HG02885 (cell line): ENCODE measurements around the gene GET4.
A peak's percentile ranks its signal among the peaks of the same experiment; 100 is the strongest.

Experiments used
- ATAC-seq: cut with Tn5 transposase; IDR thresholded peaks from one replicate; pipeline ENCODE4 v1.9.1; 2021; ENCODE audit warnings: mild to moderate bottlenecking; ENCODE audit not compliant: unreplicated experiment, poor library complexity

GET4 gene

GRCh38 chr7:897086-897485, 20.7 kb downstream of the GET4 start:
- no peak for ATAC-seq

GRCh38 chr7:897771-898376, 21.5 kb downstream of the GET4 start:
- no peak for ATAC-seq

DNA sequence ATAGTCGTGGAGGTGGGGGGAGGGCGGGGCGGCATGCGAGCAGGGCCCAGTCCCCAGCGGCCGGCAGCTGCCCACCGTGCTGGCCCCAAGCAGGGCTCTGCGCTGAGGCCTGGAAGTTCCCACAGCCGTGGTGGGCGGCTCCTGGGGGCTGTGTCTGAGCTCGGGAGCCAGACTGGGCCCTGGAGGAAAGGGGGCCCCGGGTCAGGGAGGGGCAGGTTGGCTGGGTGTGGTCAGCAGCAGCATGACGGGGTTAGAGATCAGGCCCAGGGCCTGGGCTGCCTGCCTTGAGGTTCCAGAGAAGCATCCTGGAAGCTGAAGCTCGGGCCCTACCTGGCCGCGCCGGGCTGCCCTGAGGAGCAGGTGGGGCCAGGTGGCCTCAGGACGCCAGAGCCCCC, 22.1 kb downstream of the GET4 start:
- ATAC-seq = no peak

DNA sequence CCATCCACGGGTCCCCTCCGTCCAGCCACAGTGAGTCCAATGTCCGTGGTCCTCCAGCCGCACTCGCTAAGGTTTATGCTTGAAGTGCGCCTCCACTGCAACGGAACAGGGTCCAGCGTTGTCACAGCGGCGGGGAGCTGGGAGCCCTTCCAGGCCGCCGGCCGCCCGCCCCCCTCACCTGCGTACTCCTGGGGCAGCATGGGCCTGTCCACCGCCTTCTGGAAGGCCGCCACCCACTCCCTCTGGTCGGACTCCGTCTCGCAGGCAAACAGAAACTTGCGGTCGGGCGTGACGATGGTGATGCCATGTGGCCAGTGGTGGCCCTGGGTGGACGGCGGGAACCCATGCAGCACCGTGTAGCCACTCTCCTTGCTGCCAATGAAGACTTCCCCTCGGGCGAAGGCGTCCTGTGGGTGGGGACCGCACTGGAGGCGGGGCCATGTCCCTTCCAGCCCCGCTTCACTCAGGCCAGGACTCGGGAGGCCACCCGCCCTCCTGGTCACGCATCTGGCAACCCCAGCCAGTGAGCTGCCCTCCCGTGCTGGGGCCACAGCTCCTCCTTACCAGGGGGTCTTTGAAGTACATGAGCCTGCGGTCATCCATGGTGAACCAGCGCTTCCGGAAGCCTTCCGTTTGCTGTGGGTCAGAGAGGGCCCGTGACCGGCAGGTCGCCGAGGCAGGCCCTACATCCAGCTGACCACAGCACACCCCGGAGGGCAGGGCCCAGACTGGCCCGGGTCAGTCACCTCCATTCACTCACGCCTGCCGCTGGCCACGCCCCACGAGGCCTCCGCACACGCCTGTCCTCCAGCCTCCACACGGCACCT, 22.7 kb downstream of the GET4 start:
- no peak for ATAC-seq

DNA sequence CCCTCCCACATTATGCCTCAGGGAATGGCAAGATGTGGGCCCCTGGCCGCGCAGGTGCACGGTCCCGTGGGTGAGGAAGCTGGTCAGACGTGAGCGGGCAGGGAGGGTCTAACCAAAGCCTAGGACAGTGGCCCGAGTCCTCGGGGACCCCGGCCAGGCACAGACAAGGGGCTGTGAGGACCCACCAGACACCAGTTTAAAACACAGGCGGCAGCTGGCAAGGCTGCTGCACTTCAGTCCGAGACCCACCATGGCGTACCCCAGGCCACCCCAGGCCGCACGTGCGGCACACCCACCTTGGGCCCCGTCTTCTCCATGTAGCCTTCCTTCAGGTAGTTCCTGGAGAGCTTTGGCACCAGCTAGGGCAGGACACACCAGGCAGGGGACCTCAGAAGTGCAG, 23.5 kb downstream of the GET4 start:
- ATAC-seq = no peak

GRCh38 chr7:900331-901040, 24.1 kb downstream of the GET4 start:
- no peak for ATAC-seq

DNA sequence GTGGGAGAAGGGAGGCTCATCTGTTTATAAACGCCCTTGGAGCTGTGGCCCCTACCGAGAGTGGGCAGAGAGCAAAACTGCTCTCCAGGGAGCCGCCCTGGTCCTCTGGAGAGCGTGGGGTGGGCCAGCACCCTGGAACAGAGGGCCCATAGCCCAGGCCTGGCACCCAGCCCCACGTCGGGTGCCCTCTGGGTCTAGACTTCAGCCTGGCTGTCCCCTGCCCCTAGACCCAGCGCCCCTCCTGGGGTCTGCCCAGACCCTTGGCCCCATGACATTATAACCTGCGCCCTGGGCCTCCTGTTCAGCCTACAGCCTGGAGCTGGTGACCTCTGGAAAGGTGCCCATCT, 24.7 kb downstream of the GET4 start:
- ATAC-seq = no peak

DNA sequence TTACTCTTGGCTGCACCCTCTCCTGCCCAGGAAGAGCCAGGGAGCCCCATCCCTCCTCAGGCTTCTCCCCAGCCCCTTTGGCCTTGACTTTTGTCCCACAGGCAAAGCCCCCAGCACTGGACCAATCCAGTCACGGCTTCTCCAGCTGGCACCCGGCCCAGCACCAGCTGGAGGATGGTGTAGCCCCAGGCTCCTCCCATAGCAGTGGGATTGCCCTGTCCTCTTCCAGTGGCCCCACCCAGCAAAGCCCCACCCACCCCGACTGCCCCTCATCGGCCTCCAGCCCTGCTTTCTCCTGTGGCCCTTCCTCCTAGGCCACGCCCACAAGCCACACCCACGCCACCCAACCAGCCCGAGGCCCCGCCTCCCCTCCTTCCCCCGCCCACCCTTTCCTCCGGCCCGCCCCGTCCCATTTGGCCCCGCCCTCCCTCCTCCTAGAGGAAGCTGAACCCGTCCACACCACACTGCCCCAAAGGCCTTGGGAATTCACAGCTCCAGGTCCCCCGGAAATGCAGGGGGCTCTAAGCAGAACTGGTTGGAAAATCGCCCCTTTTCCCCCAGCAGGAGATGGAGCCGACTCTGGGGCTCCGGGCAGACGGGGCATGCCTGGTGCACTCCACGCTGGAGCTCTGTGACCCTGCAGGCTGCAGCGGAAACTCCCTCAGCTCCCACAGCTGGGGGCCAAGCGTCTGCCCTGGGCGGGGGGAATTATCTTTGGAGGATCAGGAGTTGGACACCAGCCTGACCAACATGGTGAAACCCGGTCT, 25.2 kb downstream of the GET4 start:
- ATAC-seq = no peak

- ATAC-seq = no peak
These were observed 26.6 kb downstream of the GET4 start for GRCh38 chr7:902996-903395.

- ATAC-seq = no peak
These were observed 27.8 kb downstream of the GET4 start for GRCh38 chr7:903921-904755.

GRCh38 chr7:904847-905246, 28.5 kb downstream of the GET4 start:
- no peak for ATAC-seq

GRCh38 chr7:906776-907157, 30.4 kb downstream of the GET4 start:
- ATAC-seq = no peak

- no peak for ATAC-seq
These were observed 31.0 kb downstream of the GET4 start for GRCh38 chr7:907158-907980.

DNA sequence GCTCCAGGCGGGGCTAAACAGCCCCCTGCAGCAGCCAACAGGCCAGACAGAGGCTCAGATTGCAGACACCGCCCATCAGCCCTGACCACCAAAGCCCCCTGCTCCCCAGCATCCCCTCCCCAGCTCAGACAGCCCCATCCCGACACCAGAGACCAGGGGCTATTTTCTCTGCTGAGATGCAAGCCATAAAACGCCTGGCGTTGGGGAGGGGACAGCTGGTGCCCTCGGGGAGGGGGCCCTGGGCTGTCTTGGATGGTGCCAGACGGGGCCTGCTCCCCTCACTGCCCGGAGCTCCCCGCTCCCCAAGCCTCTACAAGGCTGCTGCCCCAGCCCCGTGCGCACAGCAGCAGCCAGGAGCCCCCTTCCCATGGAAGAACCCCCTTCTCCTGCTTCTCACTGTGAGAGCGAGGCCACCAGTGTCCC, 31.8 kb downstream of the GET4 start:
- no peak for ATAC-seq

- ATAC-seq = peak; percentile 87
These were observed 32.4 kb downstream of the GET4 start for GRCh38 chr7:908591-909357.

GRCh38 chr7:909358-910329, 33.3 kb downstream of the GET4 start:
- ATAC-seq = no peak

DNA sequence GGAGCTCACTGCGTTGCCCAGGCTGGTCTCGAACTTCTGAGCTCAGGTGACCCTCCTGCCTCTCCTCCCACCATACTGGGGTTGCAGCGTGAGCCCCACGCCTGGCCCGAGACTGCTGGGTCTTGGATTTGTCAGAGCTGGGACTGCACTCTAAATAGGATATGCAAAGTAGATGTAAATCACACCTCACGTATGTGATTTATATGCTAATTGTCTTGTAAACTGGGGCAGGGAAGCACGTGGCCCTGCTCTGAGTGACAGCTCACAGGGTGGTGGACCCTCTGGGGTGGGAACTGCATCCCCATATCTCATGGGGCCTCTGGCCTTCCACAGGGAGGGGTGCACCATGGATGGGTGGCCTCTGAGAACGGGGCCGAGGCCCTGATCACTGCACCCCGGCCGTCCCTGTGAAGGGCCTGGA, 34.1 kb downstream of the GET4 start:
- no peak for ATAC-seq
